Measurements from ENCODE around the gene RAB10. TPM values are rescaled to one million over a fixed set of nuclear protein-coding genes. Genes with fewer than 3 reads are reported as not detected.

RAB10 gene
- total and polyA plus RNA-seq, 5 donors, result 53.0 to 103 (median 95.2) TPM

GRCh38 chr2:26128176-26128575 lies 94.3 kb downstream of the RAB10 start:
- 95% methylated on average over 8 of the region's 8 CpGs for WGBS
- no peaks in the 10 kb centered on the region for H3K9me3 ChIP-seq (ENCODE audit: control insufficient read depth, low read length)
- no peaks in the 10 kb centered on the region for H3K27me3 ChIP-seq (ENCODE audit: control insufficient read depth, insufficient read depth)
- no peak for DNase-seq
- no peak overlapping the region for H3K4me3 ChIP-seq (ENCODE audit: low read length)
- peaks cover 4% of the 10 kb centered on the region for H3K4me1 ChIP-seq (ENCODE audit: control insufficient read depth, insufficient read depth, low read length)
- intact Hi-C loops (cut with DNase I), result no loop called here
- no peak for ATAC-seq
- H3K27ac ChIP-seq (ENCODE audit: low read length), result no peak overlapping the region

GRCh38 chr2:26130763-26131162 lies 96.9 kb downstream of the RAB10 start:
- no peak overlapping the region for H3K27ac ChIP-seq (ENCODE audit: low read length)
- H3K27me3 ChIP-seq (ENCODE audit: control insufficient read depth, insufficient read depth), result no peaks in the 10 kb centered on the region
- H3K4me1 ChIP-seq (ENCODE audit: control insufficient read depth, insufficient read depth, low read length), result peaks cover 4% of the 10 kb centered on the region
- no peak for DNase-seq
- 90% methylated on average over 3 of the region's 3 CpGs for WGBS
- H3K9me3 ChIP-seq (ENCODE audit: control insufficient read depth, low read length), result no peaks in the 10 kb centered on the region
- ATAC-seq, result no peak
- no peak overlapping the region for H3K4me3 ChIP-seq (ENCODE audit: low read length)
- intact Hi-C loops (cut with DNase I), result no loop called here

GRCh38 chr2:26136451-26136850 lies 102.6 kb downstream of the RAB10 start:
- H3K27ac ChIP-seq (ENCODE audit: low read length), result no peak overlapping the region
- WGBS, result 46% methylated on average over 3 of the region's 3 CpGs
- no peak overlapping the region for H3K4me3 ChIP-seq (ENCODE audit: low read length)
- H3K27me3 ChIP-seq (ENCODE audit: control insufficient read depth, insufficient read depth), result no peaks in the 10 kb centered on the region
- H3K4me1 ChIP-seq (ENCODE audit: control insufficient read depth, insufficient read depth, low read length), result no peaks in the 10 kb centered on the region
- H3K9me3 ChIP-seq (ENCODE audit: control insufficient read depth, low read length), result no peaks in the 10 kb centered on the region
- DNase-seq (no peak), ATAC-seq (no peak)
- intact Hi-C loops (cut with DNase I), result no loop called here

- no peaks in the 10 kb centered on the region for H3K9me3 ChIP-seq (ENCODE audit: control insufficient read depth, low read length)
- WGBS, result 68% methylated on average over 12 of the region's 12 CpGs
- ATAC-seq (no peak), DNase-seq (no peak)
- no peak overlapping the region for H3K27ac ChIP-seq (ENCODE audit: low read length)
- no peaks in the 10 kb centered on the region for H3K27me3 ChIP-seq (ENCODE audit: control insufficient read depth, insufficient read depth)
- intact Hi-C loops (cut with DNase I), result loop anchor here in 2 of 4 donors (5.0 to 10.0 kb wide), 3 partner anchors 45 to 147 kb away; no protein-coding TSS in a partner anchor
- H3K4me3 ChIP-seq (ENCODE audit: low read length), result no peak overlapping the region
- no peaks in the 10 kb centered on the region for H3K4me1 ChIP-seq (ENCODE audit: control insufficient read depth, insufficient read depth, low read length)
These were observed 105.6 kb downstream of the RAB10 start for GRCh38 chr2:26139269-26140183.

GRCh38 chr2:26141145-26141769 lies 107.4 kb downstream of the RAB10 start:
- H3K27me3 ChIP-seq (ENCODE audit: control insufficient read depth, insufficient read depth), result no peaks in the 10 kb centered on the region
- WGBS, result 90% methylated on average over 18 of the region's 18 CpGs
- no peaks in the 10 kb centered on the region for H3K9me3 ChIP-seq (ENCODE audit: control insufficient read depth, low read length)
- DNase-seq (no peak), ATAC-seq (no peak)
- no peak overlapping the region for H3K27ac ChIP-seq (ENCODE audit: low read length)
- no peaks in the 10 kb centered on the region for H3K4me1 ChIP-seq (ENCODE audit: control insufficient read depth, insufficient read depth, low read length)
- intact Hi-C loops (cut with DNase I), result loop anchor here in 2 of 4 donors (5.0 to 10.0 kb wide), 3 partner anchors 46 to 149 kb away; no protein-coding TSS in a partner anchor
- no peak overlapping the region for H3K4me3 ChIP-seq (ENCODE audit: low read length)

GRCh38 chr2:26144031-26144430 lies 110.1 kb downstream of the RAB10 start:
- ATAC-seq (no peak), DNase-seq (no peak)
- Histone ChIP-seq H3K27me3 (ENCODE audit: control insufficient read depth, insufficient read depth) (no peaks in the 10 kb centered on the region), H3K4me3 (ENCODE audit: low read length) (no peak overlapping the region), H3K4me1 (ENCODE audit: control insufficient read depth, insufficient read depth, low read length) (no peaks in the 10 kb centered on the region), H3K27ac (ENCODE audit: low read length) (no peak overlapping the region), H3K9me3 (ENCODE audit: control insufficient read depth, low read length) (no peaks in the 10 kb centered on the region)
- WGBS, result 66% methylated on average over 7 of the region's 7 CpGs
- intact Hi-C loops (cut with DNase I), result loop anchor here in 3 of 4 donors (2.0 to 10.0 kb wide), 4 partner anchors 49 to 152 kb away; no protein-coding TSS in a partner anchor

GRCh38 chr2:26144953-26145680 lies 111.2 kb downstream of the RAB10 start:
- Histone ChIP-seq H3K27ac (ENCODE audit: low read length) (no peak overlapping the region), H3K4me1 (ENCODE audit: control insufficient read depth, insufficient read depth, low read length) (no peaks in the 10 kb centered on the region), H3K9me3 (ENCODE audit: control insufficient read depth, low read length) (no peaks in the 10 kb centered on the region), H3K4me3 (ENCODE audit: low read length) (no peak overlapping the region), H3K27me3 (ENCODE audit: control insufficient read depth, insufficient read depth) (no peaks in the 10 kb centered on the region)
- intact Hi-C loops (cut with DNase I), result loop anchor here in 3 of 4 donors (2.0 to 10.0 kb wide), 5 partner anchors 50 to 193 kb away; no protein-coding TSS in a partner anchor
- WGBS, result 25% methylated on average over 11 of the region's 11 CpGs
- peak; percentile 66 to 74 for ATAC-seq
- DNase-seq, result peak; percentile 47 to 82 (median 58)

GRCh38 chr2:26148501-26148900 lies 114.6 kb downstream of the RAB10 start:
- no peaks in the 10 kb centered on the region for H3K27me3 ChIP-seq (ENCODE audit: control insufficient read depth, insufficient read depth)
- intact Hi-C loops (cut with DNase I), result loop anchor here in 2 of 4 donors (5.0 to 10.0 kb wide), 2 partner anchors 54 to 196 kb away; no protein-coding TSS in a partner anchor
- WGBS, result 37% methylated on average over 2 of the region's 2 CpGs
- ATAC-seq (no peak), DNase-seq (no peak)
- H3K9me3 ChIP-seq (ENCODE audit: control insufficient read depth, low read length), result no peaks in the 10 kb centered on the region
- H3K4me1 ChIP-seq (ENCODE audit: control insufficient read depth, insufficient read depth, low read length), result no peaks in the 10 kb centered on the region
- H3K4me3 ChIP-seq (ENCODE audit: low read length), result no peak overlapping the region
- no peak overlapping the region for H3K27ac ChIP-seq (ENCODE audit: low read length)

- H3K27me3 ChIP-seq (ENCODE audit: control insufficient read depth, insufficient read depth), result no peaks in the 10 kb centered on the region
- DNase-seq (no peak), ATAC-seq (no peak)
- intact Hi-C loops (cut with DNase I), result no loop called here
- H3K4me1 ChIP-seq (ENCODE audit: control insufficient read depth, insufficient read depth, low read length), result no peaks in the 10 kb centered on the region
- no peaks in the 10 kb centered on the region for H3K9me3 ChIP-seq (ENCODE audit: control insufficient read depth, low read length)
- no peak overlapping the region for H3K4me3 ChIP-seq (ENCODE audit: low read length)
- 75% methylated on average over 12 of the region's 12 CpGs for WGBS
- no peak overlapping the region for H3K27ac ChIP-seq (ENCODE audit: low read length)
These were observed 116.4 kb downstream of the RAB10 start for GRCh38 chr2:26150243-26150642.

- Histone ChIP-seq H3K4me3 (ENCODE audit: low read length) (no peak overlapping the region), H3K27ac (ENCODE audit: low read length) (no peak overlapping the region), H3K27me3 (ENCODE audit: control insufficient read depth, insufficient read depth) (no peaks in the 10 kb centered on the region), H3K9me3 (ENCODE audit: control insufficient read depth, low read length) (no peaks in the 10 kb centered on the region), H3K4me1 (ENCODE audit: control insufficient read depth, insufficient read depth, low read length) (no peaks in the 10 kb centered on the region)
- ATAC-seq (no peak), DNase-seq (no peak)
- intact Hi-C loops (cut with DNase I), result no loop called here
- WGBS, result 94% methylated on average over 5 of the region's 5 CpGs
These were observed 123.7 kb downstream of the RAB10 start for GRCh38 chr2:26157580-26157979.
